WTC11 (cell line): ENCODE data around the gene ROR2. TPM values are rescaled to one million over a fixed set of nuclear protein-coding genes. Genes with fewer than 3 reads are reported as not detected.

Experiments
- ATAC-seq: fragments of 200-7000 bp; cut with Tn5 transposase; 2 replicates; pipeline ENCODE4 v1.10.0; 2021; ENCODE audit warnings: mild to moderate bottlenecking, moderate library complexity
- CTCF ChIA-PET: fragments of 300-600 bp; sonication (Branson Sonifier 250); formaldehyde crosslinking; loops from one replicate; lab custom pipeline; 2021; ENCODE audit warnings: antibody characterized with exemption; lab: Charles Lee
- POLR2A ChIA-PET: fragments of 350-600 bp; sonication (Branson Sonifier 250); formaldehyde crosslinking; loops from one replicate; lab custom pipeline; 2021; ENCODE audit warnings: antibody characterized with exemption; lab: Charles Lee
- DNase-seq: peaks from one replicate; pipeline ENCODE4 v3.0.0; 2021; ENCODE audit warnings: low spot score
- H3K27ac Mint-ChIP-seq: 2 replicates; pipeline ENCODE4 v1.8.0; 2021; ENCODE audit warnings: mixed read lengths
- H3K27me3 Mint-ChIP-seq: 2 replicates; pipeline ENCODE4 v1.8.0; 2021; ENCODE audit warnings: low read depth, mild to moderate bottlenecking, moderate library complexity, mixed read lengths
- H3K36me3 Mint-ChIP-seq: 2 replicates; pipeline ENCODE4 v1.8.0; 2021; ENCODE audit warnings: mixed read lengths
- H3K4me1 Mint-ChIP-seq: 2 replicates; pipeline ENCODE4 v1.8.0; 2022; ENCODE audit warnings: mixed read lengths
- H3K4me3 Mint-ChIP-seq: 2 replicates; pipeline ENCODE4 v1.8.0; 2021; ENCODE audit warnings: mild to moderate bottlenecking, moderate library complexity, mixed read lengths
- H3K9me3 Mint-ChIP-seq: 2 replicates; pipeline ENCODE4 v1.8.0; 2021; ENCODE audit warnings: mixed read lengths
- ESRRA ChIP-seq: sonication (generic); formaldehyde crosslinking; IDR thresholded peaks from 2 replicates; pipeline ENCODE4 v1.8.1; 2022; ENCODE audit warnings: mild to moderate bottlenecking, missing genetic modification reagents, borderline replicate concordance
- GTF2I ChIP-seq: fragments of 250-450 bp; sonication (Bioruptor Pico); conservative IDR thresholded peaks from 2 replicates; pipeline ENCODE4 v1.4.0; 2021; ENCODE audit warnings: mild to moderate bottlenecking
- IRF2 ChIP-seq: sonication (generic); formaldehyde crosslinking; IDR thresholded peaks from 2 replicates; pipeline ENCODE4 v1.8.0; 2022; ENCODE audit warnings: low read depth, missing genetic modification reagents, borderline replicate concordance
- KAT7 ChIP-seq: sonication (generic); formaldehyde crosslinking; IDR thresholded peaks from 2 replicates; pipeline ENCODE4 v1.8.1; 2023; ENCODE audit warnings: missing genetic modification reagents, mild to moderate bottlenecking, borderline replicate concordance
- NFE2L1 ChIP-seq: sonication (generic); formaldehyde crosslinking; IDR thresholded peaks from 2 replicates; pipeline ENCODE4 v1.8.1; 2023; ENCODE audit warnings: missing genetic modification reagents
- NFYB ChIP-seq: sonication (generic); formaldehyde crosslinking; conservative IDR thresholded peaks from 2 replicates; pipeline ENCODE4 v1.8.0; 2022; ENCODE audit warnings: low read depth, missing genetic modification reagents
- NR1H2 ChIP-seq: sonication (generic); formaldehyde crosslinking; IDR thresholded peaks from 2 replicates; pipeline ENCODE4 v1.9.0; 2021; ENCODE audit warnings: mild to moderate bottlenecking, moderate library complexity, missing genetic modification reagents
- NR3C1 ChIP-seq: sonication (generic); formaldehyde crosslinking; conservative IDR thresholded peaks from 2 replicates; pipeline ENCODE4 v1.8.1; 2023; ENCODE audit warnings: low read depth, mild to moderate bottlenecking, missing genetic modification reagents
- SMAD3 ChIP-seq: sonication (generic); formaldehyde crosslinking; IDR thresholded peaks from 2 replicates; pipeline ENCODE4 v1.8.0; 2022; ENCODE audit warnings: missing genetic modification reagents, mild to moderate bottlenecking, borderline replicate concordance
- SP1 ChIP-seq: sonication (generic); formaldehyde crosslinking; conservative IDR thresholded peaks from 2 replicates; pipeline ENCODE4 v1.8.1; 2022; ENCODE audit warnings: missing genetic modification reagents
- ZNF263 ChIP-seq: sonication (generic); formaldehyde crosslinking; IDR thresholded peaks from 2 replicates; pipeline ENCODE4 v1.8.1; 2022; ENCODE audit warnings: low read depth, mild to moderate bottlenecking, moderate library complexity, missing genetic modification reagents
- ZNF317 ChIP-seq: sonication (generic); formaldehyde crosslinking; IDR thresholded peaks from 2 replicates; pipeline ENCODE4 v1.8.1; 2023; ENCODE audit warnings: low read depth, mild to moderate bottlenecking, moderate library complexity, missing genetic modification reagents, borderline replicate concordance
- ZNF416 ChIP-seq: fragments of 250-450 bp; sonication (Bioruptor Pico); IDR thresholded peaks from 2 replicates; pipeline ENCODE4 v1.9.0; 2021; ENCODE audit warnings: mild to moderate bottlenecking, inconsistent platforms
- total RNA-seq: library from RNA; stranded (reverse); gene quantifications from 3 replicates; pipeline ENCODE4 v1.2.3, GENCODE V29; 2021
- TF ChIP-seq, protein P1 (sequence below): fragments of 250-450 bp; sonication (Bioruptor Pico); conservative IDR thresholded peaks from 2 replicates; pipeline ENCODE4 v1.9.0; 2021; ENCODE audit warnings: mild to moderate bottlenecking
- TF ChIP-seq, protein P2 (sequence below): fragments of 250-450 bp; sonication (Bioruptor Pico); IDR thresholded peaks from 2 replicates; pipeline ENCODE4 v2.1.2; 2022; ENCODE audit warnings: mild to moderate bottlenecking, moderate library complexity
- TF ChIP-seq, protein P3 (sequence below): sonication (generic); formaldehyde crosslinking; IDR thresholded peaks from 2 replicates; pipeline ENCODE4 v1.8.0; 2023; ENCODE audit warnings: mild to moderate bottlenecking, missing genetic modification reagents
- TF ChIP-seq, protein P4 (sequence below): fragments of 250-450 bp; sonication (Bioruptor Pico); IDR thresholded peaks from 2 replicates; pipeline ENCODE4 v1.9.0; 2021; ENCODE audit warnings: mild to moderate bottlenecking, borderline replicate concordance
- TF ChIP-seq, protein P5 (sequence below): sonication (generic); formaldehyde crosslinking; IDR thresholded peaks from 2 replicates; pipeline ENCODE4 v1.8.0; 2023; ENCODE audit warnings: missing genetic modification reagents

The ROR2 gene
- total RNA-seq, 1 experiment from 2014 or later: 19.8 TPM

DNA sequence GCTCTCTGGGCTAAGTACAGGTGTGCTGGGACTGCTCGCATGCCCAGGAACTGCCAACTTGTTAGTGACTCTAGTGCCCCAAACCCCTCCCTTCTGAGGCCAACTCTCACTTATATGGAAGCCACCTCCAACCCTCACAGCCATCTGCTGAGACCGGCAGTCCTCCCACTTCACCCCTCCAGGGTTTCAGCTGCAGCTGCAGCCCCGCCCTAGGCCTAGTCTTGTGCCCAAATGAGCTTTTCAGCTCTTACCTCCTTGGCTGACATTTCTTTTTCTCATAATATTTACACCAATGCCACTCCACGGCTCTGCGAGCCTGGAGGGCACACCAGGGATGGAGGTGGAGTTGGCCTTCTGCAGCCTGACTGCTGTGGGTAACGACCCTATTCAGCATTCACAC lies 166.6 kb downstream of the ROR2 start:
- Mint-ChIP-seq H3K4me1 (peaks cover 19% of the 10 kb centered on the region), H3K4me3 (no peak overlapping the region), H3K27me3 (no peaks in the 10 kb centered on the region)
- ATAC-seq (no peak), DNase-seq (no peak)
- POLR2A ChIA-PET: no interaction called here
- CTCF ChIA-PET: interaction anchor here (2.9 kb wide), 1 partner anchor 172 kb away, joined by 12 read pairs; no protein-coding TSS in a partner anchor
- TF ChIP-seq NFYB (CRISPR knock-in tag): no peak
- TF ChIP-seq ZNF416 (CRISPR knock-in tag): no peak
- no peak for TF ChIP-seq NFE2L1 (CRISPR knock-in tag)
- TF ChIP-seq, protein P1, sequence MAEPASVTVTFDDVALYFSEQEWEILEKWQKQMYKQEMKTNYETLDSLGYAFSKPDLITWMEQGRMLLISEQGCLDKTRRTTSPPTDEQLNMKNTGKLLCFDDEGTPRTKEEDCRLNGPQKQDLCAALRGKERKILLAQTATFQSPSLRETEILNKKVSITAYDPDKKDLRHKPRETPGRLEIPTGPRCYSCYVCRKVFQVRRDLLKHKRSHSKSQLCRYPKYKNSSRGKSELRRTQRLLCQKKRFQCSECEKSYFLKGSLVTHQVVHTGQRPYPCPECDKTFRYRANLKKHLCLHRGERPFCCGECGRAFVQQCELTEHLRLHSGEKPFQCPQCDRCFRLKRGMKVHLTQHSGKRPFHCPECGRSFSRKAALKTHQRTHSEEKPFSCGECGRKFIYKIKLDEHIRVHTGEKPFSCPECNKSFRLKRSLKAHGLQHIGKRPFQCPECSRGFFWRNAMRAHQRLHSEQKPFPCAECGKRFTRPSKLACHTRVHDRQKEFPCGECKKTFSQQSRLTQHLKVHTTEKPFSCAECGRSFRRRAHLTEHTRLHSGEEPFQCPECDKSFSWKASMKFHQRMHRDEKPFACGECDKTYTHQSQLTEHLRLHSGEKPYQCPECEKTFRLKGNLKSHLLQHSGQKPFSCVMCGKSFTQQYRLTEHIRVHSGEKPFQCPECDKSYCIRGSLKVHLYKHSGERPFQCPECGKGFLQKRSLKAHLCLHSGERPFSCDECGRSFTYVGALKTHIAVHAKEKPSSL: no peak
- no peak for TF ChIP-seq KAT7 (CRISPR knock-in tag)
- TF ChIP-seq, protein P2, sequence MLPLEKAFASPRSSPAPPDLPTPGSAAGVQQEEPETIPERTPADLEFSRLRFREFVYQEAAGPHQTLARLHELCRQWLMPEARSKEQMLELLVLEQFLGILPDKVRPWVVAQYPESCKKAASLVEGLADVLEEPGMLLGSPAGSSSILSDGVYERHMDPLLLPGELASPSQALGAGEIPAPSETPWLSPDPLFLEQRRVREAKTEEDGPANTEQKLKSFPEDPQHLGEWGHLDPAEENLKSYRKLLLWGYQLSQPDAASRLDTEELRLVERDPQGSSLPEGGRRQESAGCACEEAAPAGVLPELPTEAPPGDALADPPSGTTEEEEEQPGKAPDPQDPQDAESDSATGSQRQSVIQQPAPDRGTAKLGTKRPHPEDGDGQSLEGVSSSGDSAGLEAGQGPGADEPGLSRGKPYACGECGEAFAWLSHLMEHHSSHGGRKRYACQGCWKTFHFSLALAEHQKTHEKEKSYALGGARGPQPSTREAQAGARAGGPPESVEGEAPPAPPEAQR (CRISPR knock-in tag): no peak
- TF ChIP-seq, protein P3, sequence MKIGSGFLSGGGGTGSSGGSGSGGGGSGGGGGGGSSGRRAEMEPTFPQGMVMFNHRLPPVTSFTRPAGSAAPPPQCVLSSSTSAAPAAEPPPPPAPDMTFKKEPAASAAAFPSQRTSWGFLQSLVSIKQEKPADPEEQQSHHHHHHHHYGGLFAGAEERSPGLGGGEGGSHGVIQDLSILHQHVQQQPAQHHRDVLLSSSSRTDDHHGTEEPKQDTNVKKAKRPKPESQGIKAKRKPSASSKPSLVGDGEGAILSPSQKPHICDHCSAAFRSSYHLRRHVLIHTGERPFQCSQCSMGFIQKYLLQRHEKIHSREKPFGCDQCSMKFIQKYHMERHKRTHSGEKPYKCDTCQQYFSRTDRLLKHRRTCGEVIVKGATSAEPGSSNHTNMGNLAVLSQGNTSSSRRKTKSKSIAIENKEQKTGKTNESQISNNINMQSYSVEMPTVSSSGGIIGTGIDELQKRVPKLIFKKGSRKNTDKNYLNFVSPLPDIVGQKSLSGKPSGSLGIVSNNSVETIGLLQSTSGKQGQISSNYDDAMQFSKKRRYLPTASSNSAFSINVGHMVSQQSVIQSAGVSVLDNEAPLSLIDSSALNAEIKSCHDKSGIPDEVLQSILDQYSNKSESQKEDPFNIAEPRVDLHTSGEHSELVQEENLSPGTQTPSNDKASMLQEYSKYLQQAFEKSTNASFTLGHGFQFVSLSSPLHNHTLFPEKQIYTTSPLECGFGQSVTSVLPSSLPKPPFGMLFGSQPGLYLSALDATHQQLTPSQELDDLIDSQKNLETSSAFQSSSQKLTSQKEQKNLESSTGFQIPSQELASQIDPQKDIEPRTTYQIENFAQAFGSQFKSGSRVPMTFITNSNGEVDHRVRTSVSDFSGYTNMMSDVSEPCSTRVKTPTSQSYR (CRISPR knock-in tag): no peak
- no peak for TF ChIP-seq ESRRA
- no peak for TF ChIP-seq IRF2 (CRISPR knock-in tag)
- TF ChIP-seq, protein P4, sequence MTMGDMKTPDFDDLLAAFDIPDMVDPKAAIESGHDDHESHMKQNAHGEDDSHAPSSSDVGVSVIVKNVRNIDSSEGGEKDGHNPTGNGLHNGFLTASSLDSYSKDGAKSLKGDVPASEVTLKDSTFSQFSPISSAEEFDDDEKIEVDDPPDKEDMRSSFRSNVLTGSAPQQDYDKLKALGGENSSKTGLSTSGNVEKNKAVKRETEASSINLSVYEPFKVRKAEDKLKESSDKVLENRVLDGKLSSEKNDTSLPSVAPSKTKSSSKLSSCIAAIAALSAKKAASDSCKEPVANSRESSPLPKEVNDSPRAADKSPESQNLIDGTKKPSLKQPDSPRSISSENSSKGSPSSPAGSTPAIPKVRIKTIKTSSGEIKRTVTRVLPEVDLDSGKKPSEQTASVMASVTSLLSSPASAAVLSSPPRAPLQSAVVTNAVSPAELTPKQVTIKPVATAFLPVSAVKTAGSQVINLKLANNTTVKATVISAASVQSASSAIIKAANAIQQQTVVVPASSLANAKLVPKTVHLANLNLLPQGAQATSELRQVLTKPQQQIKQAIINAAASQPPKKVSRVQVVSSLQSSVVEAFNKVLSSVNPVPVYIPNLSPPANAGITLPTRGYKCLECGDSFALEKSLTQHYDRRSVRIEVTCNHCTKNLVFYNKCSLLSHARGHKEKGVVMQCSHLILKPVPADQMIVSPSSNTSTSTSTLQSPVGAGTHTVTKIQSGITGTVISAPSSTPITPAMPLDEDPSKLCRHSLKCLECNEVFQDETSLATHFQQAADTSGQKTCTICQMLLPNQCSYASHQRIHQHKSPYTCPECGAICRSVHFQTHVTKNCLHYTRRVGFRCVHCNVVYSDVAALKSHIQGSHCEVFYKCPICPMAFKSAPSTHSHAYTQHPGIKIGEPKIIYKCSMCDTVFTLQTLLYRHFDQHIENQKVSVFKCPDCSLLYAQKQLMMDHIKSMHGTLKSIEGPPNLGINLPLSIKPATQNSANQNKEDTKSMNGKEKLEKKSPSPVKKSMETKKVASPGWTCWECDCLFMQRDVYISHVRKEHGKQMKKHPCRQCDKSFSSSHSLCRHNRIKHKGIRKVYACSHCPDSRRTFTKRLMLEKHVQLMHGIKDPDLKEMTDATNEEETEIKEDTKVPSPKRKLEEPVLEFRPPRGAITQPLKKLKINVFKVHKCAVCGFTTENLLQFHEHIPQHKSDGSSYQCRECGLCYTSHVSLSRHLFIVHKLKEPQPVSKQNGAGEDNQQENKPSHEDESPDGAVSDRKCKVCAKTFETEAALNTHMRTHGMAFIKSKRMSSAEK: no peak
- TF ChIP-seq SP1 (CRISPR knock-in tag): no peak
- no peak for TF ChIP-seq GTF2I (CRISPR knock-in tag)
- TF ChIP-seq, protein P5, sequence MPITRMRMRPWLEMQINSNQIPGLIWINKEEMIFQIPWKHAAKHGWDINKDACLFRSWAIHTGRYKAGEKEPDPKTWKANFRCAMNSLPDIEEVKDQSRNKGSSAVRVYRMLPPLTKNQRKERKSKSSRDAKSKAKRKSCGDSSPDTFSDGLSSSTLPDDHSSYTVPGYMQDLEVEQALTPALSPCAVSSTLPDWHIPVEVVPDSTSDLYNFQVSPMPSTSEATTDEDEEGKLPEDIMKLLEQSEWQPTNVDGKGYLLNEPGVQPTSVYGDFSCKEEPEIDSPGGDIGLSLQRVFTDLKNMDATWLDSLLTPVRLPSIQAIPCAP (CRISPR knock-in tag): no peak
- TF ChIP-seq, all 79 proteins: peak for 0
- Mint-ChIP-seq H3K36me3 (peaks cover 25% of the 10 kb centered on the region), H3K27ac (no peak overlapping the region), H3K9me3 (peaks cover 22% of the 10 kb centered on the region)

DNA sequence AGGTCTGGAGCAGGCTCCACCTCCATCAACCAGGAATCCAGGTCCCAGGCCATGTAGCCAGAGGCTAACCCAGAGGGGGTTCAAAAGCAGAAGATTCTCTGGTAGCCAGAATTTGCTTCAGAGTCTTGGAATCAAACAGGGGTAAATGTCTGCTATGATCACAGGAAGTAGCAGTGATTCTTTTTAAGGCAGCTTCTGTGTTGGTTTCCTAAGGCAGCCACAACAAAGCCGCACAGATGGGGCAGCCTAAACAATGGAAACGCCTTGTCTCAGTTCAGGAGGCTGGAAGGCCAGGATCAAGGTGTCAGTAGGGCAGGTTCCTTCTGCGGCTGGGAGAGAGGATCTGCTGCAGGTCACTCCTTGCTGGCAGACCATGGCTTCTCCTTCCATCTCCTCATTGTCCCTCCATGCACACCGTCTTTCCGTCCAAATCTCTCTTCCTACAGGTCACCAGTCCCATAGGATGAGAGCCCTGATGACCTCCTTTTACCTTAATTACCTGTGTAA lies 167.3 kb downstream of the ROR2 start:
- DNase-seq: no peak
- H3K4me1 Mint-ChIP-seq: peaks cover 19% of the 10 kb centered on the region
- H3K27ac Mint-ChIP-seq: no peak overlapping the region
- ATAC-seq: no peak
- H3K27me3 Mint-ChIP-seq: no peaks in the 10 kb centered on the region
- POLR2A ChIA-PET: no interaction called here
- peaks cover 15% of the 10 kb centered on the region for H3K9me3 Mint-ChIP-seq
- no peak overlapping the region for H3K4me3 Mint-ChIP-seq
- peaks cover 20% of the 10 kb centered on the region for H3K36me3 Mint-ChIP-seq
- CTCF ChIA-PET: interaction anchor here (0.6 to 2.9 kb wide), 4 partner anchors 24 to 172 kb away, joined by 3 to 13 read pairs (median 8); no protein-coding TSS in a partner anchor
- TF ChIP-seq, protein P3 (CRISPR knock-in tag): no peak
- TF ChIP-seq SMAD3 (CRISPR knock-in tag) (no peak), ZNF263 (CRISPR knock-in tag) (no peak), NR3C1 (CRISPR knock-in tag) (no peak), NR1H2 (CRISPR knock-in tag) (no peak), ZNF317 (CRISPR knock-in tag) (no peak)
- TF ChIP-seq, protein P5 (CRISPR knock-in tag): no peak
